Left cardiac atrium (tissue), 4 donors: Measurements from ENCODE around the gene PRSS50. TPM values are rescaled to one million over a fixed set of nuclear protein-coding genes. Genes with fewer than 3 reads are reported as not detected.

ENCODE experiments used
- ATAC-seq, 2 donors: fragments of 200-7000 bp; cut with Tn5 transposase; one replicate each; pipeline ENCODE4 v1.9.1; 2020; ENCODE audit warnings: mild to moderate bottlenecking in 2 of 2, moderate library complexity in 2 of 2
- DNase-seq: peaks from one replicate; pipeline ENCODE4 v3.0.0-alpha.2; 2020
- intact Hi-C, 2 donors: fragments of 100-400 bp; cut with DNase I; formaldehyde crosslinking; loops; one replicate each; pipeline versions ENCODE4 v1.14.1 to v1.15.1; 2022 to 2023
- total RNA-seq, 2 donors: library from RNA; stranded (reverse); fragmentation: NEBNext Ultra II Directional; extraction: Animal tissue kit (Norgen Biotek cat#: 25700); gene quantifications; one replicate each; pipeline ENCODE4 v1.2.1, GENCODE V29; 2021
- donor health status: DM: no; HTN: yes; CAD: no.
- donor health status: DM: no; HTN: yes; CAD: no; lungs with severe emphysema.
- donor health status: DM: yes; HTN: yes; CAD: no.
- donor health status: Dilated cardiomyopathy.

PRSS50 gene
- total RNA-seq, 2 donors from 2014 or later = not detected

- intact Hi-C loops = no loop called here
- ATAC-seq (peak; percentile 13 to 32), DNase-seq (peak; percentile 47)
These were observed 52.5 kb downstream of the PRSS50 start for GRCh38 chr3:46664971-46665762.

DNA sequence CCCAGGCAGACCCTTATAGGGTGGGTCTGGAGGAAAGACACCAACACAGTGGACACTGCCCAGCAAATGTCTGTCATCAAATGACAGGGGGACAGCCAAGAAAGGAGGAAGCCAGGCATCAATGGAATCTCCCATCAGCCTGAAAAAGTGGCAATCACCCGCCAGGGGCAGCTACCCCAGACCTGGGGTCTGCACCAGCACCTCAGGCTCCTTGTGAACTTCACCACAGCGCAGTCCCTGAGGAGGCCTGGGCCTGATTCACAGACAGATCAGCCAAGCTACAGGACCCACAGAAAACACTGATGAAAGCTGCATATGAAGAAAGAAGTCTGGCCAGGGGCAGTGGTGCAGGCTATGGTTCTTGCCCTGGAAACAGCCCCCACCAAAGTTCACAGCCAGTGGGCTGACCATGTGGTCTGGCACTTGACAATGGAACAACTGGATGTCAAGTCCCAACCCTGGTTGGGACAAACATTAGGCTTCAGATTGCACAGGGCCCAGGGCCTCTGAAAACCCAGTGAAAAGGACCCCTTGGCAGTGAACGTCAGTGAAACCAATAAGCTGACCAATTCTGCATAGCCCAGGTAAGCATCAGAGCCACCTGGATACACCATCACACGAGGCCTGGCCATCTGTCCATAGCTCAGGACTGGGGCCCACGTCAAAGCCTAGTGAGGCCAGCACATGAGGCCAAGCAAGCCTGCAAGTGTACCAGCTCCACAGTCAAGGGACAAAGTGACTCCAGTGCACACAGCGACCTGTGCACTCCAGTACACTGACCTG is 53.3 kb downstream of the PRSS50 start:
- no peak for ATAC-seq
- peak; percentile 14 for DNase-seq

DNA sequence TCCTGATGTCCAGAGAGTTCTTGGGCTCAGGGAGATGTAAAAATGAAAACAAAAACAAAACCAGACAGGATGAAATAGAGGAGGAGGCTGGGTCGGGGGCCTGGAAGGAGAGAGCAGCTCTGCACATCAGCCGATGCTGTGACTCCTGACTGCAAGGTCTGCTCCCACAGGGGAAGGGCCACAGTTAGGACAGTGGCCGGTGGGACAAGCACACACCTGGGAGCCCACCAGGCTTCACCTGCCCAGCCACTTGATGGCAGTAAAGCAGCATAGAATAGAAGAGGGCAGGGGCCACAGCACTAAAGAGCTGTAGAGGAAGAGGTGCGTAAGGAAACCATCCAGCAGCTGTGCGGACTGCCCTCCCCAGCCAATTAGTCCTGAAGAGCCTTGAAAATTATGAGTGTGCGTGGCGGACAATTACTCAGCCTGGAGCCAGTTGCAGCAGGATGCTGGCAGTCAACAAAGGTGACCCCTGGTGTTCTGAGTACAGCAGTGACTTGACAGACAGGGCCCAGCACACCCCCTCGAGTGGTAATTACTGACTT is 54.0 kb downstream of the PRSS50 start:
- ATAC-seq (peak; percentile 13 to 34), DNase-seq (peak; percentile 30)
- intact Hi-C loops = no loop called here

More for the DNA sequence above, 53.3 kb downstream of the PRSS50 start:
- intact Hi-C loops = no loop called here

DNA sequence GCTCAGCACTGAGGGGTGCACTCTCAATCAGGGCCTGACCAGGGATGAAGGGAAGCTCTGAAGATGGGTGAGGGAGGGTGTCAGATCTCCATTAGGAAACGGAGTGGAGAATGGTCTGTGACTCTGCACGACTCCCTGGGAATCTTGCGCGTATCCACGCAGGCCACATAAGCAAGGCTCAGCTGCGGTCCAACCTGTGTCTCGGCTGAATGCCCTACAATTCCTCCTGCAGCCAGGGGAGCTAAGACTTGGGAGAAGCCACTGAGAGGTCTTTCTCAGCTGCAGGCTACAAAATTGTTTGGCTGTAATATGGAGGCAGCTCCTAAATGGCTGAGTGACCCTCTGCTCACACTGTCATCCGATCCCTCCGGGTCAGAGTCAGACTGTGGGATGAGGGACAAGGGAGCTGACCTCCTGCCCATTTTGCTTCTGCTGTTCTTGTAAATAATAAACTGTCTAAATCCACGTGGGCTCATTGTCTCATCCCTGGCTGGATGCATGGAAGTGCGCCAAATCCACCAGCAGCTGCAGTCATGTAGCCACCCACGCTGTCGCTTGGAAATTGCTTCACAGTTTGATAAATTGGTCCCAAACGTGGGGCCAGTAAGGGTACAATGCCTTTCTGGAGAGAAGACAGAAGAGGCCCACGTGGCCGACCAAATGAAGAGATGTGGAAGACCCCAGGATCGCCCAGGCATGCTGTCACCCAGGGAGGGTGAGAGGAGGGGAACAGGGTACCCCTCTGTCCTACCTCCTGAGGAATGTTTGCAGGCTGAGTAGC is 54.7 kb downstream of the PRSS50 start:
- intact Hi-C loops = no loop called here
- peak in 1 of 2 donors; percentile 12 for ATAC-seq
- DNase-seq = peak; percentile 69

Other genes with a start within 250 kb of the PRSS50 start
- gene RTP3, start 219.9 kb downstream of the PRSS50 start, total RNA-seq = not detected
- gene LRRC2, start 151.6 kb downstream of the PRSS50 start, total RNA-seq = 10 to 100 TPM; 14.3 to 20.5 TPM
- gene FAM240A, start 105.3 kb downstream of the PRSS50 start, total RNA-seq = not detected
- 10 to 100 TPM; 17.3 to 23.8 TPM for gene ALS2CL, start 24.2 kb downstream of the PRSS50 start, total RNA-seq
- under 1 TPM; 0.44 to 0.91 TPM for gene TMIE, start 16.5 kb downstream of the PRSS50 start, total RNA-seq
- 100 to 1,000 TPM; 157 to 557 TPM for gene MYL3, start 145.6 kb upstream of the PRSS50 start, total RNA-seq
- 10 to 100 TPM in 1 of 2 donors, 1 to 10 TPM in 1; 5.4 to 10.0 TPM for gene PTH1R, start 159.9 kb upstream of the PRSS50 start, total RNA-seq